GM12864 (cell line): ENCODE data around the gene MAMLD1.

Experiments
- DNase-seq: peaks from one replicate; pipeline ENCODE4 v3.0.0-alpha.2; 2011; ENCODE audit warnings: low read depth
- H3K4me3 ChIP-seq: 2 replicates; pipeline ENCODE4 v1.5.1; 2011; ENCODE audit warnings: mild to moderate bottlenecking, low read depth, low read length, control low read depth
- TF ChIP-seq, protein P1 (sequence below): IDR thresholded peaks from 2 replicates; pipeline ENCODE4 v1.5.1; 2011; ENCODE audit warnings: low read depth, mild to moderate bottlenecking, moderate library complexity, low read length, control low read depth, inconsistent platforms; ENCODE audit errors: missing control alignments

Gene MAMLD1

GRCh38 chrX:150361777-150362351 is 1.3 kb upstream of the MAMLD1 start:
- no peak overlapping the region for H3K4me3 ChIP-seq
- TF ChIP-seq, protein P1, sequence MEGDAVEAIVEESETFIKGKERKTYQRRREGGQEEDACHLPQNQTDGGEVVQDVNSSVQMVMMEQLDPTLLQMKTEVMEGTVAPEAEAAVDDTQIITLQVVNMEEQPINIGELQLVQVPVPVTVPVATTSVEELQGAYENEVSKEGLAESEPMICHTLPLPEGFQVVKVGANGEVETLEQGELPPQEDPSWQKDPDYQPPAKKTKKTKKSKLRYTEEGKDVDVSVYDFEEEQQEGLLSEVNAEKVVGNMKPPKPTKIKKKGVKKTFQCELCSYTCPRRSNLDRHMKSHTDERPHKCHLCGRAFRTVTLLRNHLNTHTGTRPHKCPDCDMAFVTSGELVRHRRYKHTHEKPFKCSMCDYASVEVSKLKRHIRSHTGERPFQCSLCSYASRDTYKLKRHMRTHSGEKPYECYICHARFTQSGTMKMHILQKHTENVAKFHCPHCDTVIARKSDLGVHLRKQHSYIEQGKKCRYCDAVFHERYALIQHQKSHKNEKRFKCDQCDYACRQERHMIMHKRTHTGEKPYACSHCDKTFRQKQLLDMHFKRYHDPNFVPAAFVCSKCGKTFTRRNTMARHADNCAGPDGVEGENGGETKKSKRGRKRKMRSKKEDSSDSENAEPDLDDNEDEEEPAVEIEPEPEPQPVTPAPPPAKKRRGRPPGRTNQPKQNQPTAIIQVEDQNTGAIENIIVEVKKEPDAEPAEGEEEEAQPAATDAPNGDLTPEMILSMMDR, result no peak
- DNase-seq, result no peak

DNA sequence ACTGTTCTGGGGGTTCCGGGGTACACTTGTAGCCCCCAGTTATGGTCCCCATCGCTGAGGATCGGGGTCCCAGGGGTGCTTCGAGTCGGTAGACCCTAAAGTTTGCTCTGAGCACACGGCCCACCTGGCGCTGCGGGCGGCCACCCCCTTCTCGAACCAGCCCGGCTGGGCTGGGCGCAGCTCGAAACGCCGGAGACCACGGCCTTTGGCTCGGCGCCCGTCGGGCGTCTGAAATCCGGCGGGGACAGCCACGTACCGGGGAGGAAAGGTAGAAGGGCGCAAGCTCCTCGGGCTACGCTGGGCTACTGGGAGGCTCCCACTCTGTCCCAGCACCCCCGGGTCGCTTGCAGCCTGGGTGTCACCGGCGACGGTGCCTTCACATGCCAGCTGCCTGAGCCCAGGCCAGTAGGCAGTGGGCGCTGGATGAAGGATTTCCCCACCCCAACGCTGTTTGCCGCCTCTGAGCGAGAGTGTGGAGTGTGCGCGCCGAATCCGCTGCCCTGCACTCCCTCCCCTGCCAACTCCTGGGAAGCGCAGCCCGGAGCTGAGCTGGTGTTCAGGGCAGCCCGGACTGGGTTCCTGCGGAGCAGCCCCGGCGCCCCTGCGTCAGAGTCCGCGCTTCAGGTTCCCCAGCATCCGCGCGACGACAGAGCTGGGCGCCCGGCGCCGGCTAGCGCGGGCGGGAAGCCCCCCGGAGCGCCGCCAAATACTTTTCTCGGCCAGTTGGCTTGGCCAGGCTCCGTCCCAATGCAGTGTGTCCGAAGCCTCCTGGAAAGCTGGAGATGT is 637 bp downstream of the MAMLD1 start:
- TF ChIP-seq, protein P1, result no peak

GRCh38 chrX:150364347-150365050 is 1.4 kb downstream of the MAMLD1 start:
- DNase-seq, result no peak
- no peak overlapping the region for H3K4me3 ChIP-seq
- TF ChIP-seq, protein P1, result no peak

More for the DNA sequence above, 637 bp downstream of the MAMLD1 start:
- H3K4me3 ChIP-seq, result no peak overlapping the region
- DNase-seq, result no peak

DNA sequence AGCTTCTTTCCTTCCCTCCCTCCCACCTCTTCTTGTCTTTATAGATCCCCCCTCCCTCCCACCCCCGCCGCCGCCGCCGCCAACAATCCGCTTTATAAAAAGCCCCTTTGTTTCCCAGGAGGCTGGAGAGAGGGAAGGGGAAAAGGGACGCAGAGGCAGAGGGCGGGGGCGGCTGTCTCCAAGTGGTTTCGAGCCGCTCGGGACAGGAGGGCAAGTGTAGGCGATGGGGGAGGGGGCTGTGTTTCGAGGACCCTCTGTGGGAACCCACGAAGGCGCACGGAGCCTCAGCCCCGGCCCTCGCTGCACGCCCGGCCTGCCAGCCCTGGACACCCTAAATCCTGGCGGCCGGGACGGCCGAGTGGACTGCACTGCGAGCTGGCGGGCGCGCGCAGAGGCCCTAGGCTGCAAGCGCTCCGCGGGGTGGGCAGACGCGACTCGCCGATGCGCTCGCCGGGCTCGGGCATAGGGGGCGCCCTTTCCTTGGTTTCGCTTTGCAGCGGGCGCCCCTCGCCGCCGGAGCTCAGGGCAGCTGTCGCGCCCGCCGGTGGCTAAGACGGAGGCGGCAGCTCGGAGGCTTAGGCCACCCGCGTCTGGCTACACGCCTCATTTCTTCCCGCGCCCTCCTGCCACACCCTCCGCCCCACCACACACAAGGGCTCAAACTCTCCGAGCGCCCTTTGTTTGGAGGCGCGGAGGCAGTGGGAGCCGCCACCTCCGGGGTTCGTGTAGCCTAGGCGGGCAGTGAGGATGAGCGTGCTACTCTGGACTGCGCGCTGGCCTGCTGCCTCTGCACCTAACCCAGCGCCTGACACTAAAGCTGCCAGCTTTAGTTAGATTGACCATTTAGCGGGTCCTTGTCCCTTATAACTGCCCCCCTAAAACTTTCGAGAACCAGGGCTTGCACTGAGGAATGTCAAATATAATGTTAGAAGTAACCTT is 2.2 kb downstream of the MAMLD1 start:
- TF ChIP-seq, protein P1, result peak; percentile 29
- H3K4me3 ChIP-seq, result peak overlapping the region; percentile 27
- DNase-seq, result no peak

DNA sequence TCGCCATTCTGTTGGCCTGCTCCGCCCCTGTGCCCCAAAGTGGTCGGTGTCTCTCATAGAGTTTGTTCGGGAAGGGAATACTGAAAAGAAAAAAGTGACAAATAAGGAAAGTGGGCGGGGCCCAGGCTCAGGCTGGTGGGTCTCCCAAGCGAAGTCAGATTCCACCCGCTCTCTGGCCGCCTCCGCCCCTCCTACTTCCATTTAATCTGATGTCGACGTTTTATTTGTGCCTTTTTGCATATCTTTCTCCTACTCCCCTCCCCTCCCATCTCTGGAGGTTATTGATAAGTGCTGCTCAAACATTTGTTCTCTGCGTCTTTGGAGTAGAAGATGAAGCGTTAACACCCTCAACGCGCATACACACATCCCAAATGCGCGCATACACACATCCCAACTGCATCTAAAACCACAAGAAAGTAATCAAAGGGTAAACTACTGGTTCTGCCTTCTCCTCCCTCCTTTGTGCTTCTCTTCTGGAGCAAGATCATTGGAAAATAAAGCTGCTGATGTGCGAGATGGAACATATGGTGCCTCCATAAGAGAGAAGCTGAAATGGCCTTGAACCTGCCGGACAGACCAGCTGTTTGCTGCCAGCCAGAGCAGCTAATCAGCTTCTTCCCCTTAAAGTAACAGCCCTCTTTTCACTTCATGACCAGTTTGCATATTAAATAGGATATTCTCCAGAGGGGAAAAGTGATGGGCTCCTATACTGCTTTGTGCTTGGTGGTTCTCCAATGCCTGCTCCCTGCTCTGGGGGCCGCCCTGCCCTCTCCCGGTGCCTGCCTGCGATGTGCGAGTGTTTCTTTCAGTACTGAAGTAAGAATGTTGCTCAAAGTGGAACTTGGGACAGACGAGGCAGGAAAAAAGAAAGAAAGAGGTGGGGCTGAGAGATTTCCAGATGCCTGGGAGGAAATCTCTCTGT is 3.1 kb downstream of the MAMLD1 start:
- DNase-seq, result no peak
- no peak overlapping the region for H3K4me3 ChIP-seq
- TF ChIP-seq, protein P1, result no peak
